Mammary epithelial cell (primary cell): Measurements from ENCODE around the gene INSR.
"Not testable (repeated sequence)": the region's sequence is repeated elsewhere in the genome, so short reads cannot be mapped to it uniquely, and the experiment has no call there.

Experiments
- CTCF ChIP-seq, 2 donors: IDR thresholded peaks in 1 of 2; conservative IDR thresholded peaks in 1 of 2; 2 replicates each; pipeline ENCODE4 v1.5.1; 2011 to 2012; ENCODE audit warnings: inconsistent platforms in 2 of 2, low read length in 2 of 2, mild to moderate bottlenecking in 2 of 2, control low read depth in 1 of 2, low read depth in 1 of 2; ENCODE audit not compliant: insufficient read depth in 1 of 2; ENCODE audit errors: extremely low read depth in 1 of 2
- EZH2 ChIP-seq: IDR thresholded peaks from 2 replicates; pipeline ENCODE4 v1.6.1; 2012; ENCODE audit warnings: low read length, inconsistent platforms, borderline replicate concordance

DNA sequence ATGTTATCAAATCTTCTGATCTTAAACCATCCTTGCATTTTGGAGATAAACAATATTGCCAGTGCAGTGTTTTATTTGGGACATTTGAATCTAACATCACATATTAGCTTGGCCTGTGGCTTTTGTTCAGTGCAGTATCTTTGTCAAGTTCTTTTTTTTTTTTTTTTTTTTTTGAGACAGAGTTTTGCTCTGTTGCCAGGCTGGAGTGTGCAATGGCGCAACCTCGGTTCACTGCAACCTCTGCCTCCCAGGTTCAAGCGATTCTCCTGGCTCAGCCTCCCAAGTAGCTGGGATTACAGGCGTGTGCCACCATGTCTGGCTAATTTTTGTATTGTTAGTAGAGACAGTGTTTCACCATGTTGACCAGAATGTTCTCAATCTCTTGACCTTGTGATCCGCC, 148.1 kb downstream of the INSR start:
- TF ChIP-seq CTCF (conservative IDR thresholded peaks at IDR 0.05 in 1 of 2, IDR thresholded peaks at IDR 0.05 in 1 of 2; ENCODE audit: extremely low read depth in 1 of 2, insufficient read depth in 1 of 2, low read depth in 1 of 2, low read length in 2 of 2); EZH2: not testable (repeated sequence)
